Measurements from ENCODE around the gene CROT. TPM values are rescaled to one million over a fixed set of nuclear protein-coding genes. Genes with fewer than 3 reads are reported as not detected.

CROT gene
- total RNA-seq, 1 experiment from 2014 or later, result 4.0 TPM

DNA sequence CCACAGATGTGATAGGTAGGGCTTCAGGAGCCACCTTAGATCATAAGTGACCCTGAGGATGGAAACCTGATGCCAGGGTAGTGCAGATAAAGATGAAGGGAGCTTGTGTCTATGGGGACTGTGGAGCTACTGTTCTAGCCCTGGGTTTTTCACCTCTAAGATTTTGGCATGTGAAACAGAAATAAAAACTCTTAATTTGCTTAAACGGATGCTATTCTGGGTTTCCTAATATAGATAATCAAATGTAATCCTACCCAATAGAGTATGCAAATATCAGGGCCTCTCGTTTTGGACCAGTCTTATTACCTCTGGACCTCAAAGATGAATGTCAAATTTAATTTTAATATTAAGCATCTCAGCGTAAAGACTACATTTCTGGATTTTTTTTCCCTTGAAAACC is 80.7 kb downstream of the CROT start:
- no peak overlapping the region for H3K4me3 Mint-ChIP-seq
- DNase-seq (ENCODE audit: low spot score), result no peak
- TF ChIP-seq, protein P1, sequence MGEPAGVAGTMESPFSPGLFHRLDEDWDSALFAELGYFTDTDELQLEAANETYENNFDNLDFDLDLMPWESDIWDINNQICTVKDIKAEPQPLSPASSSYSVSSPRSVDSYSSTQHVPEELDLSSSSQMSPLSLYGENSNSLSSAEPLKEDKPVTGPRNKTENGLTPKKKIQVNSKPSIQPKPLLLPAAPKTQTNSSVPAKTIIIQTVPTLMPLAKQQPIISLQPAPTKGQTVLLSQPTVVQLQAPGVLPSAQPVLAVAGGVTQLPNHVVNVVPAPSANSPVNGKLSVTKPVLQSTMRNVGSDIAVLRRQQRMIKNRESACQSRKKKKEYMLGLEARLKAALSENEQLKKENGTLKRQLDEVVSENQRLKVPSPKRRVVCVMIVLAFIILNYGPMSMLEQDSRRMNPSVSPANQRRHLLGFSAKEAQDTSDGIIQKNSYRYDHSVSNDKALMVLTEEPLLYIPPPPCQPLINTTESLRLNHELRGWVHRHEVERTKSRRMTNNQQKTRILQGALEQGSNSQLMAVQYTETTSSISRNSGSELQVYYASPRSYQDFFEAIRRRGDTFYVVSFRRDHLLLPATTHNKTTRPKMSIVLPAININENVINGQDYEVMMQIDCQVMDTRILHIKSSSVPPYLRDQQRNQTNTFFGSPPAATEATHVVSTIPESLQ (CRISPR knock-in tag; IDR thresholded peaks at IDR 0.05), result no peak
- TF ChIP-seq, protein P2, sequence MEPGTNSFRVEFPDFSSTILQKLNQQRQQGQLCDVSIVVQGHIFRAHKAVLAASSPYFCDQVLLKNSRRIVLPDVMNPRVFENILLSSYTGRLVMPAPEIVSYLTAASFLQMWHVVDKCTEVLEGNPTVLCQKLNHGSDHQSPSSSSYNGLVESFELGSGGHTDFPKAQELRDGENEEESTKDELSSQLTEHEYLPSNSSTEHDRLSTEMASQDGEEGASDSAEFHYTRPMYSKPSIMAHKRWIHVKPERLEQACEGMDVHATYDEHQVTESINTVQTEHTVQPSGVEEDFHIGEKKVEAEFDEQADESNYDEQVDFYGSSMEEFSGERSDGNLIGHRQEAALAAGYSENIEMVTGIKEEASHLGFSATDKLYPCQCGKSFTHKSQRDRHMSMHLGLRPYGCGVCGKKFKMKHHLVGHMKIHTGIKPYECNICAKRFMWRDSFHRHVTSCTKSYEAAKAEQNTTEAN (CRISPR knock-in tag; IDR thresholded peaks at IDR 0.05), result no peak
- TF ChIP-seq ZBTB21 (CRISPR knock-in tag; IDR thresholded peaks at IDR 0.05; ENCODE audit: borderline replicate concordance), result no peak
- TF ChIP-seq, protein P3, sequence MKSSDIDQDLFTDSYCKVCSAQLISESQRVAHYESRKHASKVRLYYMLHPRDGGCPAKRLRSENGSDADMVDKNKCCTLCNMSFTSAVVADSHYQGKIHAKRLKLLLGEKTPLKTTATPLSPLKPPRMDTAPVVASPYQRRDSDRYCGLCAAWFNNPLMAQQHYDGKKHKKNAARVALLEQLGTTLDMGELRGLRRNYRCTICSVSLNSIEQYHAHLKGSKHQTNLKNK (CRISPR knock-in tag; IDR thresholded peaks at IDR 0.05), result no peak
- TF ChIP-seq, protein P4, sequence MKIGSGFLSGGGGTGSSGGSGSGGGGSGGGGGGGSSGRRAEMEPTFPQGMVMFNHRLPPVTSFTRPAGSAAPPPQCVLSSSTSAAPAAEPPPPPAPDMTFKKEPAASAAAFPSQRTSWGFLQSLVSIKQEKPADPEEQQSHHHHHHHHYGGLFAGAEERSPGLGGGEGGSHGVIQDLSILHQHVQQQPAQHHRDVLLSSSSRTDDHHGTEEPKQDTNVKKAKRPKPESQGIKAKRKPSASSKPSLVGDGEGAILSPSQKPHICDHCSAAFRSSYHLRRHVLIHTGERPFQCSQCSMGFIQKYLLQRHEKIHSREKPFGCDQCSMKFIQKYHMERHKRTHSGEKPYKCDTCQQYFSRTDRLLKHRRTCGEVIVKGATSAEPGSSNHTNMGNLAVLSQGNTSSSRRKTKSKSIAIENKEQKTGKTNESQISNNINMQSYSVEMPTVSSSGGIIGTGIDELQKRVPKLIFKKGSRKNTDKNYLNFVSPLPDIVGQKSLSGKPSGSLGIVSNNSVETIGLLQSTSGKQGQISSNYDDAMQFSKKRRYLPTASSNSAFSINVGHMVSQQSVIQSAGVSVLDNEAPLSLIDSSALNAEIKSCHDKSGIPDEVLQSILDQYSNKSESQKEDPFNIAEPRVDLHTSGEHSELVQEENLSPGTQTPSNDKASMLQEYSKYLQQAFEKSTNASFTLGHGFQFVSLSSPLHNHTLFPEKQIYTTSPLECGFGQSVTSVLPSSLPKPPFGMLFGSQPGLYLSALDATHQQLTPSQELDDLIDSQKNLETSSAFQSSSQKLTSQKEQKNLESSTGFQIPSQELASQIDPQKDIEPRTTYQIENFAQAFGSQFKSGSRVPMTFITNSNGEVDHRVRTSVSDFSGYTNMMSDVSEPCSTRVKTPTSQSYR (CRISPR knock-in tag; IDR thresholded peaks at IDR 0.05), result no peak
- TF ChIP-seq CREM (CRISPR knock-in tag; IDR thresholded peaks at IDR 0.05), result no peak
- no peak for TF ChIP-seq ATF1 (CRISPR knock-in tag; IDR thresholded peaks at IDR 0.05)
- no peak for TF ChIP-seq KAT7 (CRISPR knock-in tag; IDR thresholded peaks at IDR 0.05; ENCODE audit: borderline replicate concordance)
- TF ChIP-seq, protein P5, sequence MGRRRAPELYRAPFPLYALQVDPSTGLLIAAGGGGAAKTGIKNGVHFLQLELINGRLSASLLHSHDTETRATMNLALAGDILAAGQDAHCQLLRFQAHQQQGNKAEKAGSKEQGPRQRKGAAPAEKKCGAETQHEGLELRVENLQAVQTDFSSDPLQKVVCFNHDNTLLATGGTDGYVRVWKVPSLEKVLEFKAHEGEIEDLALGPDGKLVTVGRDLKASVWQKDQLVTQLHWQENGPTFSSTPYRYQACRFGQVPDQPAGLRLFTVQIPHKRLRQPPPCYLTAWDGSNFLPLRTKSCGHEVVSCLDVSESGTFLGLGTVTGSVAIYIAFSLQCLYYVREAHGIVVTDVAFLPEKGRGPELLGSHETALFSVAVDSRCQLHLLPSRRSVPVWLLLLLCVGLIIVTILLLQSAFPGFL (CRISPR knock-in tag; IDR thresholded peaks at IDR 0.05; ENCODE audit: borderline replicate concordance), result no peak
- TF ChIP-seq JUN (CRISPR knock-in tag; IDR thresholded peaks at IDR 0.05), result no peak
- TF ChIP-seq, protein P6, sequence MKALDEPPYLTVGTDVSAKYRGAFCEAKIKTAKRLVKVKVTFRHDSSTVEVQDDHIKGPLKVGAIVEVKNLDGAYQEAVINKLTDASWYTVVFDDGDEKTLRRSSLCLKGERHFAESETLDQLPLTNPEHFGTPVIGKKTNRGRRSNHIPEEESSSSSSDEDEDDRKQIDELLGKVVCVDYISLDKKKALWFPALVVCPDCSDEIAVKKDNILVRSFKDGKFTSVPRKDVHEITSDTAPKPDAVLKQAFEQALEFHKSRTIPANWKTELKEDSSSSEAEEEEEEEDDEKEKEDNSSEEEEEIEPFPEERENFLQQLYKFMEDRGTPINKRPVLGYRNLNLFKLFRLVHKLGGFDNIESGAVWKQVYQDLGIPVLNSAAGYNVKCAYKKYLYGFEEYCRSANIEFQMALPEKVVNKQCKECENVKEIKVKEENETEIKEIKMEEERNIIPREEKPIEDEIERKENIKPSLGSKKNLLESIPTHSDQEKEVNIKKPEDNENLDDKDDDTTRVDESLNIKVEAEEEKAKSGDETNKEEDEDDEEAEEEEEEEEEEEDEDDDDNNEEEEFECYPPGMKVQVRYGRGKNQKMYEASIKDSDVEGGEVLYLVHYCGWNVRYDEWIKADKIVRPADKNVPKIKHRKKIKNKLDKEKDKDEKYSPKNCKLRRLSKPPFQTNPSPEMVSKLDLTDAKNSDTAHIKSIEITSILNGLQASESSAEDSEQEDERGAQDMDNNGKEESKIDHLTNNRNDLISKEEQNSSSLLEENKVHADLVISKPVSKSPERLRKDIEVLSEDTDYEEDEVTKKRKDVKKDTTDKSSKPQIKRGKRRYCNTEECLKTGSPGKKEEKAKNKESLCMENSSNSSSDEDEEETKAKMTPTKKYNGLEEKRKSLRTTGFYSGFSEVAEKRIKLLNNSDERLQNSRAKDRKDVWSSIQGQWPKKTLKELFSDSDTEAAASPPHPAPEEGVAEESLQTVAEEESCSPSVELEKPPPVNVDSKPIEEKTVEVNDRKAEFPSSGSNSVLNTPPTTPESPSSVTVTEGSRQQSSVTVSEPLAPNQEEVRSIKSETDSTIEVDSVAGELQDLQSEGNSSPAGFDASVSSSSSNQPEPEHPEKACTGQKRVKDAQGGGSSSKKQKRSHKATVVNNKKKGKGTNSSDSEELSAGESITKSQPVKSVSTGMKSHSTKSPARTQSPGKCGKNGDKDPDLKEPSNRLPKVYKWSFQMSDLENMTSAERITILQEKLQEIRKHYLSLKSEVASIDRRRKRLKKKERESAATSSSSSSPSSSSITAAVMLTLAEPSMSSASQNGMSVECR (CRISPR knock-in tag; IDR thresholded peaks at IDR 0.05; ENCODE audit: borderline replicate concordance), result no peak
- TF ChIP-seq, protein P7, sequence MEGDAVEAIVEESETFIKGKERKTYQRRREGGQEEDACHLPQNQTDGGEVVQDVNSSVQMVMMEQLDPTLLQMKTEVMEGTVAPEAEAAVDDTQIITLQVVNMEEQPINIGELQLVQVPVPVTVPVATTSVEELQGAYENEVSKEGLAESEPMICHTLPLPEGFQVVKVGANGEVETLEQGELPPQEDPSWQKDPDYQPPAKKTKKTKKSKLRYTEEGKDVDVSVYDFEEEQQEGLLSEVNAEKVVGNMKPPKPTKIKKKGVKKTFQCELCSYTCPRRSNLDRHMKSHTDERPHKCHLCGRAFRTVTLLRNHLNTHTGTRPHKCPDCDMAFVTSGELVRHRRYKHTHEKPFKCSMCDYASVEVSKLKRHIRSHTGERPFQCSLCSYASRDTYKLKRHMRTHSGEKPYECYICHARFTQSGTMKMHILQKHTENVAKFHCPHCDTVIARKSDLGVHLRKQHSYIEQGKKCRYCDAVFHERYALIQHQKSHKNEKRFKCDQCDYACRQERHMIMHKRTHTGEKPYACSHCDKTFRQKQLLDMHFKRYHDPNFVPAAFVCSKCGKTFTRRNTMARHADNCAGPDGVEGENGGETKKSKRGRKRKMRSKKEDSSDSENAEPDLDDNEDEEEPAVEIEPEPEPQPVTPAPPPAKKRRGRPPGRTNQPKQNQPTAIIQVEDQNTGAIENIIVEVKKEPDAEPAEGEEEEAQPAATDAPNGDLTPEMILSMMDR (IDR thresholded peaks at IDR 0.05), result no peak
- TF ChIP-seq, protein P8, sequence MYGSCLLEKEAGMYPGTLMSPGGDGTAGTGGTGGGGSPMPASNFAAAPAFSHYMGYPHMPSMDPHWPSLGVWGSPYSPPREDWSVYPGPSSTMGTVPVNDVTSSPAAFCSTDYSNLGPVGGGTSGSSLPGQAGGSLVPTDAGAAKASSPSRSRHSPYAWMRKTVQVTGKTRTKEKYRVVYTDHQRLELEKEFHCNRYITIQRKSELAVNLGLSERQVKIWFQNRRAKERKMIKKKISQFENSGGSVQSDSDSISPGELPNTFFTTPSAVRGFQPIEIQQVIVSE (CRISPR knock-in tag; IDR thresholded peaks at IDR 0.05; ENCODE audit: borderline replicate concordance), result no peak
- TF ChIP-seq, protein P9, sequence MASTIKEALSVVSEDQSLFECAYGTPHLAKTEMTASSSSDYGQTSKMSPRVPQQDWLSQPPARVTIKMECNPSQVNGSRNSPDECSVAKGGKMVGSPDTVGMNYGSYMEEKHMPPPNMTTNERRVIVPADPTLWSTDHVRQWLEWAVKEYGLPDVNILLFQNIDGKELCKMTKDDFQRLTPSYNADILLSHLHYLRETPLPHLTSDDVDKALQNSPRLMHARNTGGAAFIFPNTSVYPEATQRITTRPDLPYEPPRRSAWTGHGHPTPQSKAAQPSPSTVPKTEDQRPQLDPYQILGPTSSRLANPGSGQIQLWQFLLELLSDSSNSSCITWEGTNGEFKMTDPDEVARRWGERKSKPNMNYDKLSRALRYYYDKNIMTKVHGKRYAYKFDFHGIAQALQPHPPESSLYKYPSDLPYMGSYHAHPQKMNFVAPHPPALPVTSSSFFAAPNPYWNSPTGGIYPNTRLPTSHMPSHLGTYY (CRISPR knock-in tag; IDR thresholded peaks at IDR 0.05), result no peak
- no peak for TF ChIP-seq TEAD4 (CRISPR knock-in tag; IDR thresholded peaks at IDR 0.05)
- TF ChIP-seq, protein P10, sequence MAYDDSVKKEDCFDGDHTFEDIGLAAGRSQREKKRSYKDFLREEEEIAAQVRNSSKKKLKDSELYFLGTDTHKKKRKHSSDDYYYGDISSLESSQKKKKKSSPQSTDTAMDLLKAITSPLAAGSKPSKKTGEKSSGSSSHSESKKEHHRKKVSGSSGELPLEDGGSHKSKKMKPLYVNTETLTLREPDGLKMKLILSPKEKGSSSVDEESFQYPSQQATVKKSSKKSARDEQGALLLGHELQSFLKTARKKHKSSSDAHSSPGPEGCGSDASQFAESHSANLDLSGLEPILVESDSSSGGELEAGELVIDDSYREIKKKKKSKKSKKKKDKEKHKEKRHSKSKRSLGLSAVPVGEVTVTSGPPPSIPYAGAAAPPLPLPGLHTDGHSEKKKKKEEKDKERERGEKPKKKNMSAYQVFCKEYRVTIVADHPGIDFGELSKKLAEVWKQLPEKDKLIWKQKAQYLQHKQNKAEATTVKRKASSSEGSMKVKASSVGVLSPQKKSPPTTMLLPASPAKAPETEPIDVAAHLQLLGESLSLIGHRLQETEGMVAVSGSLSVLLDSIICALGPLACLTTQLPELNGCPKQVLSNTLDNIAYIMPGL (CRISPR knock-in tag; IDR thresholded peaks at IDR 0.05), result no peak
- TF ChIP-seq PRRX2 (CRISPR knock-in tag; IDR thresholded peaks at IDR 0.05), result no peak
- no peaks in the 10 kb centered on the region for H3K36me3 Mint-ChIP-seq
- ChIA-PET POLR2A (no interaction called here), CTCF (no interaction called here)
- H3K9me3 Mint-ChIP-seq, result no peaks in the 10 kb centered on the region
- H3K27me3 Mint-ChIP-seq (ENCODE audit: low read depth), result no peaks in the 10 kb centered on the region
- H3K4me1 Mint-ChIP-seq, result no peaks in the 10 kb centered on the region
- ATAC-seq, result no peak
- no peak overlapping the region for H3K27ac Mint-ChIP-seq

All from WTC11 (cell line).